A673 (cell line): ENCODE results near the gene HERC3.

Experiments
- CTCF ChIP-seq: fragments of 300-800, 200-600 bp; sonication (generic); conservative IDR thresholded peaks from 2 replicates; pipeline ENCODE4 v1.5.1; 2017; ENCODE audit warnings: low read depth, mild to moderate bottlenecking, antibody characterized with exemption, low read length, moderate library complexity, mixed read lengths
- EZH2 ChIP-seq: fragments of 200-600 bp; sonication (generic); IDR thresholded peaks from 2 replicates; pipeline ENCODE4 v1.6.1; 2017; ENCODE audit warnings: borderline replicate concordance, low read depth, mild to moderate bottlenecking, mixed read lengths, antibody characterized with exemption, low read length; ENCODE audit not compliant: poor library complexity, severe bottlenecking

GRCh38 chr4:88661739-88662138 is 69.5 kb downstream of the HERC3 start:
- TF ChIP-seq CTCF (no peak), EZH2 (no peak)
